ENCODE results near the gene HOXA1.

Gene HOXA1

GRCh38 chr7:27105301-27106031, 9.7 kb upstream of the HOXA1 start:
- Histone ChIP-seq H3K27ac (ENCODE audit: low read length) (no peak overlapping the region), H2AFZ (ENCODE audit: low read depth, low read length) (no peak overlapping the region), H3K79me2 (ENCODE audit: insufficient read depth, low read length) (no peaks in the 10 kb centered on the region), H3K9me3 (ENCODE audit: insufficient read depth, low read length, severe bottlenecking) (no peaks in the 10 kb centered on the region), H3K36me3 (ENCODE audit: insufficient read depth, low read length) (no peaks in the 10 kb centered on the region), H3K4me1 (ENCODE audit: insufficient read depth, low read length) (no peaks in the 10 kb centered on the region), H4K20me1 (ENCODE audit: insufficient read depth, low read length) (no peaks in the 10 kb centered on the region), H3K9ac (ENCODE audit: low read depth, low read length) (no peak overlapping the region), H3K27me3 (ENCODE audit: insufficient read depth, low read length, poor library complexity) (no peaks in the 10 kb centered on the region), H3K4me3 (ENCODE audit: low read depth in 1 of 2, low read length in 2 of 2) (no peak overlapping the region), H3K4me2 (ENCODE audit: insufficient read depth, low read length) (no peak overlapping the region)
- no peak for ATAC-seq (ENCODE audit: insufficient read depth, low read depth)
- no peak for TF ChIP-seq EZH2 (IDR thresholded peaks at IDR 0.05; ENCODE audit: borderline replicate concordance, low read depth, low read length, severe bottlenecking)
- TF ChIP-seq CTCF (IDR thresholded peaks at IDR 0.05; ENCODE audit: borderline replicate concordance, extremely low read depth, low read length, poor library complexity, severe bottlenecking), result no peak
- no peak for DNase-seq

GRCh38 chr7:27104341-27105058, 8.7 kb upstream of the HOXA1 start:
- DNase-seq (no peak), ATAC-seq (ENCODE audit: insufficient read depth, low read depth) (no peak)
- no peak overlapping the region for H3K4me3 ChIP-seq (ENCODE audit: low read depth in 1 of 2, low read length in 2 of 2)
- H3K27ac ChIP-seq (ENCODE audit: low read length), result no peak overlapping the region
- no peak overlapping the region for H3K4me2 ChIP-seq (ENCODE audit: insufficient read depth, low read length)
- no peak overlapping the region for H2AFZ ChIP-seq (ENCODE audit: low read depth, low read length)
- H3K4me1 ChIP-seq (ENCODE audit: insufficient read depth, low read length), result no peaks in the 10 kb centered on the region
- TF ChIP-seq CTCF (IDR thresholded peaks at IDR 0.05; ENCODE audit: borderline replicate concordance, extremely low read depth, low read length, poor library complexity, severe bottlenecking) (no peak), EZH2 (IDR thresholded peaks at IDR 0.05; ENCODE audit: borderline replicate concordance, low read depth, low read length, severe bottlenecking) (no peak)
- no peaks in the 10 kb centered on the region for H3K79me2 ChIP-seq (ENCODE audit: insufficient read depth, low read length)
- H3K9me3 ChIP-seq (ENCODE audit: insufficient read depth, low read length, severe bottlenecking), result no peaks in the 10 kb centered on the region
- no peak overlapping the region for H3K9ac ChIP-seq (ENCODE audit: low read depth, low read length)
- H3K27me3 ChIP-seq (ENCODE audit: insufficient read depth, low read length, poor library complexity), result no peaks in the 10 kb centered on the region
- H4K20me1 ChIP-seq (ENCODE audit: insufficient read depth, low read length), result no peaks in the 10 kb centered on the region
- H3K36me3 ChIP-seq (ENCODE audit: insufficient read depth, low read length), result no peaks in the 10 kb centered on the region

GRCh38 chr7:27103489-27104226, 7.9 kb upstream of the HOXA1 start:
- Histone ChIP-seq H3K27ac (ENCODE audit: low read length) (no peak overlapping the region), H3K4me3 (ENCODE audit: low read depth in 1 of 2, low read length in 2 of 2) (no peak overlapping the region), H3K9ac (ENCODE audit: low read depth, low read length) (no peak overlapping the region), H3K79me2 (ENCODE audit: insufficient read depth, low read length) (no peaks in the 10 kb centered on the region), H4K20me1 (ENCODE audit: insufficient read depth, low read length) (no peaks in the 10 kb centered on the region), H2AFZ (ENCODE audit: low read depth, low read length) (no peak overlapping the region), H3K9me3 (ENCODE audit: insufficient read depth, low read length, severe bottlenecking) (no peaks in the 10 kb centered on the region), H3K4me1 (ENCODE audit: insufficient read depth, low read length) (no peaks in the 10 kb centered on the region), H3K27me3 (ENCODE audit: insufficient read depth, low read length, poor library complexity) (no peaks in the 10 kb centered on the region), H3K4me2 (ENCODE audit: insufficient read depth, low read length) (no peak overlapping the region), H3K36me3 (ENCODE audit: insufficient read depth, low read length) (no peaks in the 10 kb centered on the region)
- no peak for ATAC-seq (ENCODE audit: insufficient read depth, low read depth)
- DNase-seq, result no peak
- no peak for TF ChIP-seq EZH2 (IDR thresholded peaks at IDR 0.05; ENCODE audit: borderline replicate concordance, low read depth, low read length, severe bottlenecking)
- no peak for TF ChIP-seq CTCF (IDR thresholded peaks at IDR 0.05; ENCODE audit: borderline replicate concordance, extremely low read depth, low read length, poor library complexity, severe bottlenecking)

Data from DND-41 (cell line).